ENCODE data around the gene NKTR.

- TF ChIP-seq EP300 (IDR thresholded peaks at IDR 0.05) (no peak), POLR2A (IDR thresholded peaks at IDR 0.05) (no peak)
Measured at GRCh38 chr3:42670051-42670576, 69.6 kb downstream of the NKTR start.
